ENCODE measurements around the gene XPO6.
A peak's percentile ranks its signal among the peaks of the same experiment; 100 is the strongest.

Gene XPO6

DNA sequence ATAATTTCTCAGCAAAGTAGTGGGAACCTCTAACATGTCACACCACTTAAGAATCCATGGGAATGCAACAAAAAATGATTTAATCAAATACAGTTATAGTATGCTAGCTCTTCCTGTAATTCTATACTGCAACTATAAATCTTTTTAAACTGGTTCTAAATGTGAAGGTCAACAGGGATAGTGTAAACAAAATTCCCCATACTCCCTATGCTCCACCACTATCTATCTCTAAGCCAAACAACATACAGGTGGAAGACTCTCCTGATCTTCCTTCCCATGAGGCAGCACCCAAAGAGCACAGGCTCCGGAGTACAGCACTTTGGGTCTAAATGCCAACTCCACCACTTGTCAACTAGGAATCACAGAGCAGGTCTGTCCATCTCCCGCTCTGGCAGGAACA lies 4.4 kb downstream of the XPO6 start:
- DNase-seq = no peak

DNA sequence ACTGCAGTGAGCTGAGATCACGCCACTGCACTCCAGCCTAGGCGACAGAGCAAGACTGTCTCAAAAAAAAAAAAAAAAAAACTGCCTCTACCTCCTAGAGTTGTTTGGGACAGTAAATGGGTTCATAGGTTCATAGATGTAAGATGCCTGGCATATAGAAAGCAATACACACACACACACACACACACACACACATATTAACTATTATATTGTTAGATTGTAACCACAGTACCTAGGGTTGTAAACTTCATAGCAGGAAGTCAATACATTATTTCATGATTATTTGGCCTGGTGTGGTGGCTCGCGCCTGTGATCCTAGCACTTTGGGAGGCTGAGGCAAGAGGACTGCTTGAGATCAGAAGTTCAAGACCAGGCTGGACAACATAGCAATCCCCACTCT lies 5.8 kb downstream of the XPO6 start:
- DNase-seq = no peak

DNA sequence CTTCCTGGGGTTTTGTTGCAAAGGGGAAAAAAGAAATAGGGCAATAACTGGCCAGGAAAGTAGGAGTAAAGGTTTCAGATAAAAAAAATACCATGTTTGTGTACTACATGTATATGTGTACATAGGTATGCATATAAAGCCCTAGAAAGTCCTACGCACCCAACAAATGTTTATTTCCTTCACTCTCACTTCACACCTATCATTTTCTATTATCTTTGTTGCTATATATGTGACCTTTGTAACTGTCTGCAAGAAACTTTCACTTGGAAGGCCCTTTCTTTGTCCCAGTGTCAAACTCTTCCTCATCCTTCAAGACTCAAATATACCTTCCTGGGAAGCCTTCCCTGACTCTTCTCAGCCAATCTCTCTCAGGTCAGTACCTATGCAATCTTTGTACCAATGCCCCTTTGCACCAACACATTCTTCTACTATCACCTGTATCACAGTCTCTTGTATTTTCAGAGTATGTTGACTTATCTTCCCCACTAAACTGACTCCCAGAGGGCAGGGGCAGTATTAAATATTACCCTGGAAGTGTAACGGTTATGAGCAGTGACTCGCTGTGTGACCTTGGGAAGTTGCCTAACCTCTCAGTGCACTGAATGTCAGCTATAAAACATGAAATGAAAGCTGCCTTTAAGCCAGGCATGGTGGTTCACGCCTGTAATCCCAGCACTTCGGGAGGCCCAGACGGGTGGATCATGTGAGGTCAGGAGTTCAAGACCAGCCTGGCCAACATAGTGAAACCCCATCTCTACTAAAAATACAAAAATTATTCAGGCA lies 6.5 kb downstream of the XPO6 start:
- DNase-seq = no peak

DNA sequence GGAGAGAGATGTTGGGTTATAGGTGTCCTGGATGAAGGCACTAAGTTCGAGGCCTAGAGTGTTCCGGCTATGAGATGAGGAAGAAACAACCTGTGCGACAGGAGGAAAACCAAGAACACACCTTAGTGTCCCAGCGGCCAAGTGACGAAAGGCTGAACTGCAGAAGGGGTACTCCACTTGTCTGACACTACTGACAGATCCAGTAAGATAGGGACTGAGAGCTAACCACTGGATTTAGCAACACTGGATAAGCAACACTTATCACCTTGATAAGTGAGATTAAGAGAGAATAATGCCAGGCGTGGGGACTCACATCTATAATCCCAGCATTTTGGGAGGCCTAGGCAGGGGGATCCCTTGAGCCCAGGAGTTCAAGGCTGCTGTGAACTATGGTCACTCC lies 7.1 kb downstream of the XPO6 start:
- no peak for DNase-seq

DNA sequence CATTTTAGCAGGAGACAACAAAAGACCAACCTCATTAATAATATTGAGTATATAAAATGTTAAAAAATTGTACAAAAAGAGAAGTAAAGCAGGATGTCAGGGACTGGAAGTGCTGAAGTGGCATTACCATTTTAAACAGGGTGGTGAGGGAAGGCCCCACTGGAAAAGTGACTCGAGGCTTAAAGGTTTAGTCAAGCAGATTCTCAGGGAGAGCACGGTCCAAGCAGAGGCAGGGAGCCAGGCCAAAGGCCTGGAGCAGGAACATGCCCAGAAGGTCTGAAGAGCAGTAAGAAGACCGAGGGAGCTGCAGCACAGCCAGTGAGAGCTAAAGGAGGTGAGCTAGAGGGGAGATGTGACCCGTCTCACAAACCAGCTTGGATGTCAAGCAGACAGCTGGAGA lies 7.6 kb downstream of the XPO6 start:
- no peak for DNase-seq

DNA sequence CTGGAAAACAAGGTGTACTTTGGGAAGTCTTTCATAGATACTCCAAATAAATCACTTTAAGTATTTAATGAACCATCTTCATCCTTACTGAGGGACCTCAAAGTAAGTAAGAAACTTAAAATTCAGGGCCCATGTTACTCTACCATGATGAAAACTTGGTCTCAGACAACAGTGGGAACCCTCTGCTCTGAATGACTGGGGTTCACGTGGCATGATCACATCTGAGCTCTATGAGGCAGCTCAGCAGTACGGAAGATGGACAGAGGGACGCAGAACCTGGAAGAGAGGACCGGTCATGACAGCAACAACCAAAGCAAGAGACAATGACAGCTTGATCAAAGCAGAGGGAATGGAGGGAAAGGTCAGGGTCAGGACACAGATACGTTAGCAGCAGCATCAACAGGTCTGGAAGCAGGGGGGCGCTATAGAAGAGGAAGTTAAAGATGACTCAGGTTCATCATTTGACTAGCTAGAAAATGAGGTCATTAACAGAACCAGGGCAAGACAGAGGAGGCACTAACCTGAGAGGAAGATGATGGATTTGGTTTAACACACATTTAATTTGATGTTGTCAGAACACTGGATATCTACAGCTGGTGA lies 9.5 kb downstream of the XPO6 start:
- DNase-seq = no peak

DNA sequence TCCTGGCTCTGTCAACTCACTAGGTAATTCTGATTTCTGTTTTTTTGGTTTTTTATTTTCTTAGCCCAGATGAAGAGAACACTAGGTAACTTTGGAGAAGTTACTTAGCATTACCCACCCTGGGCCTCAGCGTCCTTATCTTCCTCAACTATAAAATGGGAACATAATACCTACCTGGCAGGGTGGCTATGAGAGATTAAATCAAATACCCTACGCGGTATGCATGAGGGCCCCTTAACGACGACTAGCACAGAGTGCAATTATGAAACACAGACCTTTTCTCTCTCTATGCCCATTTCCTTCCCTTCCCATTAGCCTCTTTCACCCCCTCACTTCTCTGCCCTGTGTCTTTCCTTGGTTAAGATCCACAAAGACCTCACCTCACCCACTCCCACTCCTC lies 11.1 kb downstream of the XPO6 start:
- DNase-seq = no peak

DNA sequence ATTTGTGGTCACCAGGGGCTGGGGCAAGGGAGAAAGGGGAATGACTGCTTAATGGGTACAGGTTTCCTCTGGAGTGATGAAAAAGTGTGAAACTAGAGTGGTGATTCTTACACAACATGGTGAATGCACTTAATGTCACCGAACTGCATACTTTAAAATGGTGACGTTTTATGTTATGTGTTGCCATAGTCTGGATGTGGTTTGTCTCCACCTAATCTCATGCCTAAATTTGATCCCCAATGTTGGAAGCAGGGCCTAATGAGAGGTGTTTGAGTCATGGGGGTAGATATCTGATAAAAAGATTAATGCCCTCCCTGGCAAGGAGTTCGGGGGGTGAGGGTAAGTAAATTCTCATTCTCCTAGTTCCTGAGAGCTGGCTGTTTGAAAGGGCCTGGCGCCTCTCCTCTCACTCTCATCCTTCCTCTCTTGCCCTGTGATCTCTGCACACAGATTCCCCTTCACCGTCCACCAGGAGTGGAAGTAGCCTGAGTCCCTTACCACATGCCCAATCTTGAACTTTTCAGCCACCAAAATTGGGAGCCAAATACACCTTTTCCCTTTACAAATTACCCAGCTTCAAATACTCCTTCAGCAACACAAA lies 15.3 kb downstream of the XPO6 start:
- no peak for DNase-seq

DNA sequence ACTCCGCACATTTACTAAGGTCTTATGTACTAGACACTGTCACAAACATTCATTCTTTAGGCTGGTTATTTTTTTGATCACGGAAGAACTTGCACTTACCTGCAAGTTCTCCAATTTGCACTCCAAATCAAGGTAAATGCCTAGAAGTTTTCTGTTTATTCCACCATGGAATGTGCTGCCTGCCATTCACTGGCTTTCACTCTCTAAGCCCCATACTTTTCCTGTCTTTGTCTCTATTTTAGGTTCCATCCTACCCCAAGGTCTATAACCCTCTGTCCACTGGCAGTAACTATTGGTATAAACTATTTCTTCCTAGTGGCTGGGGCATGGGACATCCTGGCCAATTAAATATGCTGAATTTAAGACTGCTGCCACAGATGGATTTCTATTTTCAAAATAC lies 15.9 kb downstream of the XPO6 start:
- DNase-seq = no peak

DNA sequence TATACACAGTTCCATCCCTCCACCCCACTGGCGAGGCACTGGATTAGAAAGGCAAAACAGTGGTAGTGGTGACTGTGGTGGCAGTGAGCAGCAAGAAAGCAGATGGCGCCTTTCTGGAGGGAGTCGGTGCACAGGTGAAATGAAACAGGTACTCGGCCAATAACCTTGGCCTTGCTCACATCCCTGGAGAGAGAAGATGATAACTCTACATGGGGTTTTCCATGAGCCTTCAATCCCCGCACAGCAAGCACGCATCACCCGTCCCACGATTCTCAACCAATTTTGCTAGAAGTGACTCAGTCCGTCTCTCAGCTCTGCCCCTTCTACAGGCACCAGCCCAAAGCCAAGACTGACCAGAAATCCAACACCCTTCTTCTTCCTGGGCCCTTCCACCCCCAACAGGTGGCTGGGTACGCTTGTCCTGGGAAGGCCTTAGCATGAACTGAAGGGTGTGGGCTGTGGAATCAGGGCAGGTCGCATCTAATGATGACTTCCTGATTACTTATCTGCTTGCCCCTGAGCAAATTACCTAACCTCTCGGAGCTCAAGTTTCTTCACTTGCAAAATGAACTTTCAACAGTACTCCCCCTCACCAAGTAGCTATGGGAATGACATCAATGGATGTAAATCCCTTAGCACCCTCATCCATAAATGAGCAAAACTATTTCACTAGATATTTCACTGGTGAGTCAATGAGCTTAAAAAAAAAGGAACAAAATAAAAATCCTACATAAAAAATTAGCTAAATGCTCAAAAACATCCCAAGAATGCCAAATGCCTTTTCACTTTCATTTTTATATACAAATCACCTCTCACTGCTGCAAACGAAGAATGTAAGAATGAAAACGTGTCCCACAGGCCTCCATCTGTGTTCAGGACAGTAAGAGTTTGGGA lies 18.0 kb downstream of the XPO6 start:
- no peak for DNase-seq

DNA sequence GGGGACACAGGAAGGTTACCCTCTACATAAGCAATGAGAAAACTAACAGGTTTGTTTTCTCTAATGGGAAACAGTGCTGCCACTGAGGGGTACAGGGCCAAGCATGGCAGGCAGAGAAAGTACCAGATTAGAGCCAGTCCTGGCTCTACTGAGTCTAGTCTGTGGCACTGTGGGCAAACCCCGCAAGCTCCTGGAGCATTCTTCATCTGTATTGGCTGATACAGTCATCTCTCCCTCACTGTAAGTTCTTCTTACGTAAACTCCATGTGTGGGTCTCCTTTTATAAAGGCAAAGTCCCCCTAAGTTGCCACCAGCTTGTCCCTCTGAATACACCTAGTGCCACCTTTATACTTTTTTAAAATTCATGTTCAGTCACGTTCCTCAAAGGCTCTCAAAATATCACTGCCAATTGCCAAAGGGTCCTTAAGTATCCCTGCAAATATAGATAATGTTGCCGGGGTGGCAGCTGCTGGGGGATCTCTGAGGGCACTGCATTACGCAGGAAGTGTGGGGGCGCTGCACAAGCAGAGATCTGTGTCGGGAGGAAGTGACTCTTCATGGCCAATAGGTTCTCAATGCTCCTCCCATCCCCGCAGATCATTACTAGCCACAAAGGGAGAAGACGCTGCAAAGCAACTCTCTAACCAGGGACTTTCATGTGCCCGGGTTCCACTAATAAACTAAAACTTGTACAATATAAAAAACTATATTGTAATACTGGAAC lies 18.8 kb downstream of the XPO6 start:
- peak; percentile 72 for DNase-seq

DNA sequence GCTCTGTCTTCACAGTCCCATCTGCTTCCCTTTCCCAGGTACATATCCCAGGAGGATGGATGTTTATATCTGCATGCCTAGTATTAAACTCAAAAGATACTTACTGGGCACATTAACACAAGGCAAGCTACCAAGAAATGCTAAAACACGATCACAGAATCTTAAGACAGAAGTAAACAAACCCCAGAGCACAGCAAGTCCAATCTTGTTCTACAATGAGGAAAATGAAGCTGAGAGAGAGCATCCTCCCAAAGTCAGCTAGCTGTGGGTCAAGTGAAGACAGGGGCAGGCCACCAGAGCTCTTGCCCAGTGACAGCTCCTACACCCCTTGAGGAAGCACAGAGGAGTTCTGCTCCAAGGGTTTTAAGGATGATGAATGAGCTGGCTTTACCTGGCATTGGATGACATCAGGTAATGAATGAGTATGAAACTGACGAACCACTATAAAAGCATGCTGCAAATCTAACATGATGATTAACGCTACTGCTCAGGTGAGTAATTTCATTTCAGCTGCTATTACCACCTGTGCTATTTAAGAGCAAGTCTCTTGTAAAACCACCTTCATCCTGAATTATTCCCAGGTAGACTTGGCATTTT lies 20.3 kb downstream of the XPO6 start:
- no peak for DNase-seq

DNA sequence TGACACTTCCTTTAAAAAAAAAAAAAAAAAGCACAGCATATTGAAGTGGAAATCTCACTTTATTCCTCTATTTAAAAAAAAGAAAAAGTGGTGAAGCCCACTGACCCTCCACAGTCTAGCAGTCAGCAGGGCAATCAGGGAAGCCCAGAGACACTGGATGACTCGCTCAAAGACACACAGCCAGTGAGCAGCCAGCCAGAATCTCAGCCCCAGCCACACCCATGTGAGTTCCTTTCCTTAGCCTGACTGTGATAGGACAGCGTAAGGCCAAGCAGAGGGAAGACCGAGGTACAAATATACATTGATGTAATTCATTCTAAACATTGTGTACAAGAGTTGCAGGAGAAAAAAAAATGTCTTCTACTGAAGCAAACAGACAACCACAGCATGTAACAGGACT lies 22.5 kb downstream of the XPO6 start:
- DNase-seq = no peak

DNA sequence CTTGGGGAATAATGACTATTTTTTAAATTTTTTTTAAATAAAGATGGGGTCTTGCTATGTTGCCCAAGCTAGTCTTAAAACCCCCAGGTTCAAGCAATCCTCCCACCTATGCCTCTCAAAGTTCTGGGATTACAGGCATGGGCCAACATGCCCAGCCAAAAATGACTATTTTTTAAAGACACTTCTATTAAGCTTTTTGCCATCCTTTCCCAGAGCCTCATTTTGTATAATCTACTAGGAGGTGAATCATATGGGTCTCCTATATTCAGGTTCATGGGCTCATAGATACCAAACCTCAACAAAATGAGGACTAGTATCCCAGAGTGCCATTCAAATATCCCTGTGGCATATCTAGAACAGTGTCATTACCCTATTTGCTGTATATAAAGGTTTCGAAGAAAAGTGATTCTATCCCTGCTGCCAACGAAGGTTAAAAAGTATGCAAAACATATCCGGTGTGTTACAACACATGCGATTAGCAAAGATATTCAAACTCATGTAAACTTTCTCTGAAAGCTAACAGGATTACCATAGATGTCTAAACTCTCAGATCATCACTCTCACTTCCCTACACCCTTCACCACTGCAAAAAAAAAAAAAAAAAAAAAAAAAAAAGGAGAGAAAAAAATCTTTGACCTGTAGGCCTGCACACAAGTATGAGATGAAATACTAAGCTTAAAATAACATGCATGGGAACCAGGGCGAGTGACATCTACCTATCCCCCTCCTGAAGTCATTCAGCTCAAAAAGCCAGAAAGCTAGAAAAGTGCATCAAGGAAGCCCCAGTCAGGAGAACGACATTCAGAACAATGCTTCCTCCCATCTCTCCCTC lies 23.5 kb downstream of the XPO6 start:
- no peak for DNase-seq

DNA sequence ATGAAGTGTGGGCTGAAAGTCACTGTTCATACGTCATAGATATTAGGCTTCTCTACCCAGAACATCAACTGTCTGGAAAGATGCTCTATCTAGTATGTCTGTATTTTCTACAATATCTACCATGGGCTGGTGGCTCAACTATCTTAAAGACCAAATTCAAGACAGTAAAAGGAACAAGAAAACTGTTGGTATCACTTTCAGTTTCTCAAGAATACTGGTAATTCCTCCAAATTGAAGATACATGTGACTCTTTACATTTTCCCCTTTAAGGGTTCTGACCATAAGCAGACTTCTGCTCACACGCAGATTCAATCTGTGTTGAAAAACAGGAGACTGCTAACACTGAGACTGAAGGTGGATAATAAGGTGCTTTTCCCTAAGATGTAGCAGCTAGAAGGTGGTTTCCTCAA lies 24.2 kb downstream of the XPO6 start:
- no peak for DNase-seq

DNA sequence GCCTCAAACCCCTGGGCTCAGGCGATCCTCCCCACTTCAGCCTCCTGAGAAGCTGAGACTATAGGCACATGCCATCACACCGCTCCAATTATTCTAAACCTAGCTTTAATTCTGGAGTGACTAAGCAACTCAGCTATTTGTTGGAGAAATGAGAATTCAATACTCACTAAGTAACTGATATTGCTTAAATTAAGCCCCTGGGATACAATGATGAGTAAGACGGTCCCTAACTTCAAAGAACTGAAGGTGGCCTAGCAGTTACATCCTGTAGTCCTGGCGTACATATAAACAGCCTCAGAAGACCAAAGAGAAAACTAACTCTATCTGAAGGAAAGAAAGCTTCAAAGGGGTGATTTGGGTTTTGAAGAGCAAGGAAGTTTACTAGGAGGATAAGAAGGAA lies 25.0 kb downstream of the XPO6 start:
- DNase-seq = no peak

DNA sequence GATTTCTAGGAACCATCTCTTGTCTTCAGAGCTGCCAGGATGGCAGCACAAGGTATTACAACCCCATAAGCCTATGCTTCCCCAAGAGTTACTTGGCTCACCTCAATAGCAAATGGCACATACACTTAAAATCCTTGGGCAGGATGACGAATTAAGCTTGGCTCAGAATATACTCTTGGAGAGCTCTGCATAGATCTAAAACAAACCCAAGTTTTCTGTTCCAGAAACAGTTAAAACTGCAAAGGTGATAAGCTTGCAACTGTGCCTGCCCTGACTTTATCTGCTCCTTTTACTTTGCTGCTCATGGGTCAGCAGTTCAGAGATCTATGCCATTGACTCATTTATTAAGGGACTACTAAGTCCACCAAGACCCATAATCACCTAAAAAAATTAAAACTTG lies 26.1 kb downstream of the XPO6 start:
- no peak for DNase-seq

DNA sequence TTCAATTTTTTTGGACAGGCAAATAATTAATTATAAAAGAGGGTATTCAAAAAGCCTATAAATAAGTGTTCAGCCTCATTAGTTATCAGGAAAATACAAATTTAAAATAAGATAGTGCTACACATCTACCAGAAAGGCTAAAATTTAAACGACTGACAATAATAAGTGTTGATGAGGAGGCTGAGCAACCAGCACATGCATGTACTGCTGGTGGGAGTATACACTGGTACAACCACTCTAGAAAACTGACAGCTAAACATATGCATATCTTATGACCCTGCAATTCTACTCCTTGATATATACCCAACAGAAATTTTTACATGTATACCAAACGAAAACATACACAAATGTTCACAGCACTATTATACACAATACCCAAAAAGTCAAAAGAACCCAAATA lies 27.1 kb downstream of the XPO6 start:
- no peak for DNase-seq

DNA sequence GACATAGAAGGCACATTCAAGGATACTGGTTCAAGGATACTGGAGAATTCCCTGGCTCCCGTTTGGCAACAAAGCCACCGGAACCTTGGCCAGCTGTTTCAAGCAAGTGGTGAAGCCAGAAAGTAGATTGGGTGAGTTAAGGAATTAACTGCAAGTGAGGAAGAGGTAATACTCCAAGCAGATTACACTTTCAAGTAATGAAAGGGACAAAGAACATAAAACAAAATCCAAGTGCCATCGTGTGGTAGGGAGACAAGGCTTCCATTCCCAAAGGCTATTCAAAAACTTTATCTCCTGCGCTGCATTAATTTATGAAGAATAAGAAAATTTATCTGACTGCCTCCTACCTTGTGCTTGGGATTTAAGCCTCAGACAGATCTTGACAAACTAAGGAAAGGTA lies 27.8 kb downstream of the XPO6 start:
- DNase-seq = no peak

DNA sequence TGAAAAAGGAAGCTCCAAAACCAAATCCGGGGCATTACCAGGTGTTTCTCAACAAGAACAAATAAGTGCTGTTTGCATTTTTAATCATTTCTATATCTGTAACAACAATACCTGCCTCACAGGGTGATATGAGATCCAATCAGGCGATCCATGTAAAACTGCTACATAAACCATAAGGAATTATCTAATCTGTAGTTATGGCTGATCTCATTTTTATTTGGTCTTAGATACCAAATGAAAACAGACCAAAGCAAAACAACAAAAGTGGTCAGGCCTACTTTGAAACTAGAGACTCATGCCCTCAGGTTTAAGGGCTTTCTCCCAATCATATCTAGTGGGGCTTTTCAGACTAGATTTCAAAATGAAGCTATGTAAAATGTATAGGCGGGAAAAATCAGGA lies 28.3 kb downstream of the XPO6 start:
- no peak for DNase-seq

DNA sequence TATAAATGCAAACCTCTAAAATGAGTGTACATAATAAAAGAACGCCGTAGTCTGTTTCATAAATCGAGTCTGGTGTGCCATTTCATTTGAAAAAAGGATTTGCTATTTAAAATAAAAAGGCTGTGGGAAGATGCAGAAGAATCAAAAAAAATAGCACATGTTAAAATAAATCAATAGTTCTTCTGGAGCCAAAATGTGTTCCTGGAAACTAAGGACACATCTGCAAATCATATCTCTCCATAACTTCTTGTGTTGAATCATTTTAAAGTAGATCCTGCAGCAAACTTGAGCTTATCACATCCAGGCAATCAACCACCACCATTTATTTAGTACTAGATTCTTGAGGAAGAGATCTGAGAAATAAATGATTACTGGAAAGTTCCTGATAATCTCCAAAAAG lies 29.0 kb downstream of the XPO6 start:
- no peak for DNase-seq

DNA sequence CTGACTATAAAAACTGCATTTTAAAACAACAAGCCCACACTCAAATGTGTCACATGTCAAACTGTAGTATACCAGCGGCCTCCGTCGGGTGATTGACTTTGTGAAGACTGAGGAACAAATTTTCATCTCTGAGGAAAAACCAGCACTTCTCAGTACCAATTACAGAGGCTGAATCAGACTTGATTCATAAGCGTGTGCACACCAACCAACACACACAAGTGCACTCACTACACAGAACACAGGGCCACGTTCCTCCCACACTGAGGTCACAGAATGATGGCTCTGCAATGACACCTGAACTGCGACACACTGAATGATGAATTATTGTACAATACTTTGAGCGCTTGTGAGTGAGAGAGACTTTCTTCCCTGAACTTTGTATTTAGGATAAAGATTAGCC lies 29.6 kb downstream of the XPO6 start:
- DNase-seq = peak; percentile 30

All from activated T-cell treated with anti-CD3 and anti-CD28 coated beads for 4 hours (primary cell).